Upper lobe of right lung (tissue), 1 donor: ENCODE data around the gene ZFP36L2. TPM values are rescaled to one million over a fixed set of nuclear protein-coding genes. Genes with fewer than 3 reads are reported as not detected.

Source experiments
- ATAC-seq: fragments of 200-7000 bp; cut with Tn5 transposase; one replicate; pipeline ENCODE4 v1.9.1; 2020; ENCODE audit warnings: mild to moderate bottlenecking, moderate library complexity
- DNase-seq: peaks from one replicate; pipeline ENCODE4 v3.0.0-alpha.2; 2020
- H3K27ac ChIP-seq: fragments of 200-600 bp; one replicate; pipeline ENCODE4 v1.8.0; 2022
- H3K27me3 ChIP-seq: fragments of 200-600 bp; one replicate; pipeline ENCODE4 v1.8.0; 2022; ENCODE audit warnings: mild to moderate bottlenecking
- H3K36me3 ChIP-seq: fragments of 200-600 bp; one replicate; pipeline ENCODE4 v1.8.0; 2022
- H3K4me1 ChIP-seq: fragments of 200-600 bp; one replicate; pipeline ENCODE4 v1.8.0; 2022
- H3K4me3 ChIP-seq: fragments of 200-600 bp; one replicate; pipeline ENCODE4 v1.8.0; 2022; ENCODE audit warnings: mild to moderate bottlenecking
- H3K9me3 ChIP-seq: fragments of 200-600 bp; one replicate; pipeline ENCODE4 v1.8.0; 2022
- CTCF ChIP-seq: fragments of 200-600 bp; IDR thresholded peaks from one replicate; pipeline ENCODE4 v1.8.0; 2022; ENCODE audit warnings: antibody characterized with exemption
- intact Hi-C: fragments of 100-400 bp; cut with DNase I; formaldehyde crosslinking; loops from one replicate; pipeline ENCODE4 v1.11.0; 2022
- total RNA-seq: library from RNA; stranded (reverse); fragmentation: NEBNext Ultra II Directional; extraction: Animal tissue kit (Norgen Biotek cat#: 25700); gene quantifications from one replicate; pipeline ENCODE4 v1.2.1, GENCODE V29; 2021
- donor health status: DM: no; HTN: yes; CAD: no; lungs with severe emphysema.

The ZFP36L2 gene
- total RNA-seq, 1 donor from 2014 or later, result 139 TPM

- intact Hi-C loops, result no loop called here
- peak; percentile 82 for DNase-seq
Measured at GRCh38 chr2:43178602-43179542, 47.5 kb downstream of the ZFP36L2 start.

GRCh38 chr2:43178055-43178598, 48.3 kb downstream of the ZFP36L2 start:
- peaks cover 40% of the 10 kb centered on the region for H3K4me1 ChIP-seq
- ATAC-seq, result peak; percentile 2

More at GRCh38 chr2:43178602-43179542, 47.5 kb downstream of the ZFP36L2 start:
- H3K36me3 ChIP-seq, result no peaks in the 10 kb centered on the region
- TF ChIP-seq CTCF, result no peak
- H3K27ac ChIP-seq, result peak overlapping the region; percentile 85
- H3K4me1 ChIP-seq, result peaks cover 33% of the 10 kb centered on the region
- no peaks in the 10 kb centered on the region for H3K9me3 ChIP-seq
- no peak overlapping the region for H3K4me3 ChIP-seq
- H3K27me3 ChIP-seq, result no peaks in the 10 kb centered on the region
- peak; percentile 86 for ATAC-seq

GRCh38 chr2:43176449-43176848, 50.0 kb downstream of the ZFP36L2 start:
- TF ChIP-seq CTCF, result no peak
- H3K36me3 ChIP-seq, result no peaks in the 10 kb centered on the region
- H3K27ac ChIP-seq, result no peak overlapping the region
- no peaks in the 10 kb centered on the region for H3K27me3 ChIP-seq
- no peak for ATAC-seq
- H3K4me3 ChIP-seq, result no peak overlapping the region
- H3K4me1 ChIP-seq, result peaks cover 43% of the 10 kb centered on the region
- H3K9me3 ChIP-seq, result no peaks in the 10 kb centered on the region
- DNase-seq, result no peak
- intact Hi-C loops, result no loop called here

More at GRCh38 chr2:43178055-43178598, 48.3 kb downstream of the ZFP36L2 start:
- no peaks in the 10 kb centered on the region for H3K36me3 ChIP-seq
- no peak for DNase-seq
- no peaks in the 10 kb centered on the region for H3K9me3 ChIP-seq
- H3K27me3 ChIP-seq, result no peaks in the 10 kb centered on the region
- no peak for TF ChIP-seq CTCF
- intact Hi-C loops, result no loop called here
- no peak overlapping the region for H3K4me3 ChIP-seq
- H3K27ac ChIP-seq, result peak overlapping the region; percentile 85

GRCh38 chr2:43175876-43176275, 50.5 kb downstream of the ZFP36L2 start:
- DNase-seq, result no peak
- Histone ChIP-seq H3K9me3 (no peaks in the 10 kb centered on the region), H3K27ac (peak overlapping the region; percentile 78), H3K4me3 (no peak overlapping the region), H3K36me3 (no peaks in the 10 kb centered on the region), H3K27me3 (no peaks in the 10 kb centered on the region), H3K4me1 (peaks cover 48% of the 10 kb centered on the region)
- TF ChIP-seq CTCF, result no peak
- no peak for ATAC-seq
- intact Hi-C loops, result no loop called here

- Histone ChIP-seq H3K9me3 (no peaks in the 10 kb centered on the region), H3K4me3 (no peak overlapping the region), H3K36me3 (no peaks in the 10 kb centered on the region), H3K27me3 (no peaks in the 10 kb centered on the region), H3K4me1 (peaks cover 56% of the 10 kb centered on the region), H3K27ac (peak overlapping the region; percentile 78)
- no peak for DNase-seq
- intact Hi-C loops, result no loop called here
- no peak for TF ChIP-seq CTCF
- no peak for ATAC-seq
Measured at GRCh38 chr2:43175020-43175441, 51.4 kb downstream of the ZFP36L2 start.
